Ovary (tissue), 9 donors: Measurements from ENCODE around the gene AIFM3. TPM values are rescaled to one million over a fixed set of nuclear protein-coding genes. Genes with fewer than 3 reads are reported as not detected.
A peak's percentile ranks its signal among the peaks of the same experiment; 100 is the strongest.

Source experiments
- DNase-seq, 5 donors: peaks; one replicate each; pipeline ENCODE4 v3.0.0-alpha.2; 2019 to 2020
- H3K27ac ChIP-seq, 2 donors: fragments of 200-600 bp; one replicate each; pipeline versions ENCODE4 v1.5.1 to v1.8.0; 2019 to 2022
- H3K27me3 ChIP-seq: fragments of 200-600 bp; one replicate; pipeline ENCODE4 v1.8.0; 2022
- H3K36me3 ChIP-seq: fragments of 200-600 bp; sonication (generic); one replicate; pipeline ENCODE4 v1.5.1; 2019
- H3K4me1 ChIP-seq: one replicate; pipeline ENCODE4 v1.8.1; 2013; ENCODE audit warnings: mild to moderate bottlenecking, moderate library complexity; ENCODE audit not compliant: insufficient read depth
- H3K4me3 ChIP-seq: fragments of 200-600 bp; sonication (generic); one replicate; pipeline ENCODE4 v1.5.1; 2017
- H3K9me3 ChIP-seq, 2 donors: fragments of 200-600 bp in 1 of 2; sonication (generic) in 1 of 2; one replicate each; pipeline versions ENCODE4 v1.5.1 to v1.8.1; 2013 to 2019; ENCODE audit warnings: mild to moderate bottlenecking in 1 of 2, moderate library complexity in 1 of 2
- CTCF ChIP-seq, 3 donors: fragments of 450-650 bp in 2 of 3; fragments of 200-600 bp in 1 of 3; IDR thresholded peaks; one replicate each; pipeline versions ENCODE4 v1.5.1 to v1.8.0; 2016 to 2022; ENCODE audit warnings: antibody characterized with exemption in 3 of 3, mild to moderate bottlenecking in 1 of 3
- EP300 ChIP-seq: sonication (generic); formaldehyde crosslinking; IDR thresholded peaks from one replicate; pipeline ENCODE4 v1.6.1; 2017; ENCODE audit warnings: antibody characterized with exemption
- POLR2A ChIP-seq: fragments of 450-650 bp; IDR thresholded peaks from one replicate; pipeline ENCODE4 v1.6.1; 2017; ENCODE audit warnings: antibody characterized with exemption, mild to moderate bottlenecking, moderate library complexity
- WGBS, 3 donors: extraction: QIAGEN DNeasy Blood & Tissue Kit in 1 of 3; methylation state at CpG; one replicate each; pipeline versions ENCODE4 v1.1.5 to v1.1.7; 2013 to 2017; 5-methylcytosine and 5-hydroxymethylcytosine counted together
- intact Hi-C, 4 donors: fragments of 100-400 bp; cut with DNase I; formaldehyde crosslinking; loops; one replicate each; pipeline versions ENCODE4 v1.11.0 to v1.15.1; 2022 to 2023
- polyA plus RNA-seq, 2 donors: library from polyadenylated mRNA; stranded (reverse); fragments of 200-250 nt in 1 of 2; fragments of 350-450 nt in 1 of 2; fragmentation: Illumina TruSeq in 1 of 2; extraction: RNeasy Lipid Tissue Mini Kit (QIAGEN cat#74804) in 1 of 2; gene quantifications; one replicate each; pipeline ENCODE4 v1.2.3, GENCODE V29; 2013 to 2014
- total RNA-seq, 7 donors: library from RNA; depleted of rRNA in 2 of 7; stranded (reverse); fragments of >200 nt in 2 of 7; fragmentation: NEBNext Ultra II Directional in 3 of 7; extraction: Animal tissue kit (Norgen Biotek cat#: 25700) in 3 of 7; gene quantifications; one replicate each; pipeline versions ENCODE4 v1.1.0 to v1.2.4, GENCODE V29; 2016 to 2023
- donor health status: DM: no; HTN: no; CAD: no; lungs with moderate emphysema.
- donor health status: DM: no; HTN: no; CAD: no.
- donor health status: Bipolar disorder and iron deficiency.
- donor health status: DM: yes; HTN: yes; CAD: no.
- donor health status: DM: no; HTN: no; CAD: no.
- donor health status: DM: yes; HTN: yes; CAD: no.

AIFM3 gene
- total and polyA plus RNA-seq, 9 donors = 0.43 to 2.7 (median 1.1) TPM; not detected in 1

GRCh38 chr22:20981787-20982562 is 14.9 kb downstream of the AIFM3 start, which contains the start of gene LZTR1:
LZTR1 (plus strand) TSS chr22:20982297; CDS start chr22:20982372, 75 bp downstream.
- Histone ChIP-seq H3K4me3 (peak within 1 kb of the TSS; percentile 84), H3K27me3 (no peaks in the 10 kb centered on the region), H3K9me3 (no peaks in the 10 kb centered on the region), H3K4me1 (peaks cover 17% of the 10 kb centered on the region), H3K27ac (peak within 1 kb of the TSS; percentile 82 to 87), H3K36me3 (no peaks in the 10 kb centered on the region)
- peak; percentile 81 to 88 (median 81) for DNase-seq
- intact Hi-C loops = loop anchor here in 1 of 4 donors (5.0 kb wide), 1 partner anchor 65 kb away; the partner anchor contains the start of gene LRRC74B
- TF ChIP-seq POLR2A (peak; percentile 95), CTCF (IDR thresholded peaks at IDR 0.05) (peak; percentile 43 to 77 (median 71)), EP300 (no peak)
- WGBS, 3 donors = 0 to 1% (median 0%) methylated on average over 54 to 87 of the region's 87 CpGs

GRCh38 chr22:20982563-20982882 is 15.5 kb downstream of the AIFM3 start:
- DNase-seq = no peak
- Histone ChIP-seq H3K9me3 (no peaks in the 10 kb centered on the region), H3K4me3 (peak overlapping the region; percentile 84), H3K27ac (peak overlapping the region in 1 of 2 donors; percentile 87), H3K27me3 (no peaks in the 10 kb centered on the region), H3K36me3 (no peaks in the 10 kb centered on the region), H3K4me1 (peaks cover 17% of the 10 kb centered on the region)
- TF ChIP-seq CTCF (IDR thresholded peaks at IDR 0.05) = no peak
- no peak for TF ChIP-seq EP300
- no peak for TF ChIP-seq POLR2A
- 0 to 1% (median 0%) methylated on average over 12 of the region's 12 CpGs for WGBS, 3 donors
- intact Hi-C loops = loop anchor here in 1 of 4 donors (5.0 kb wide), 1 partner anchor 65 kb away; the partner anchor contains the start of gene LRRC74B

GRCh38 chr22:20983081-20983771 is 16.2 kb downstream of the AIFM3 start:
- 62 to 69% (median 65%) methylated on average over 5 of the region's 5 CpGs for WGBS, 3 donors
- DNase-seq = no peak
- no peaks in the 10 kb centered on the region for H3K9me3 ChIP-seq
- H3K4me1 ChIP-seq = peaks cover 17% of the 10 kb centered on the region
- peak overlapping the region; percentile 84 for H3K4me3 ChIP-seq
- no peaks in the 10 kb centered on the region for H3K27me3 ChIP-seq
- no peak overlapping the region for H3K27ac ChIP-seq
- intact Hi-C loops = loop anchor here in 1 of 4 donors (5.0 kb wide), 1 partner anchor 64 kb away; the partner anchor contains the start of gene LRRC74B
- no peaks in the 10 kb centered on the region for H3K36me3 ChIP-seq
- TF ChIP-seq EP300 = no peak

- 87 to 91% (median 90%) methylated on average over 7 of the region's 7 CpGs for WGBS, 3 donors
- Histone ChIP-seq H3K27me3 (no peaks in the 10 kb centered on the region), H3K4me1 (peaks cover 17% of the 10 kb centered on the region), H3K27ac (no peak overlapping the region), H3K4me3 (no peak overlapping the region), H3K9me3 (no peaks in the 10 kb centered on the region), H3K36me3 (no peaks in the 10 kb centered on the region)
- no peak for DNase-seq
- intact Hi-C loops = no loop called here
- TF ChIP-seq CTCF (IDR thresholded peaks at IDR 0.05) (no peak), EP300 (no peak), POLR2A (no peak)
These were observed 18.7 kb downstream of the AIFM3 start for GRCh38 chr22:20985720-20986119.
